Gastroesophageal sphincter (tissue), 4 donors: ENCODE measurements around the gene SEMA3F. TPM values are rescaled to one million over a fixed set of nuclear protein-coding genes. Genes with fewer than 3 reads are reported as not detected.

Source experiments
- ATAC-seq: fragments of 150-250 bp; one replicate; pipeline ENCODE4 v1.9.1; 2016; ENCODE audit warnings: mild to moderate bottlenecking, moderate library complexity
- H3K27ac ChIP-seq, 4 donors: fragments of 200-600 bp; sonication (generic) in 3 of 4; 1 replicate in 3 of 4; 2 replicates in 1 of 4; pipeline ENCODE4 v1.5.1; 2016 to 2019
- H3K27me3 ChIP-seq: fragments of 200-600 bp; sonication (generic); one replicate; pipeline ENCODE4 v1.5.1; 2019
- H3K36me3 ChIP-seq, 2 donors: fragments of 200-600 bp; sonication (generic); one replicate each; pipeline ENCODE4 v1.5.1; 2019; ENCODE audit warnings: control low read depth in 1 of 2
- H3K4me1 ChIP-seq, 3 donors: fragments of 200-600 bp; sonication (generic); 1 replicate in 2 of 3; 2 replicates in 1 of 3; pipeline ENCODE4 v1.5.1; 2016 to 2019; ENCODE audit warnings: control low read depth in 2 of 3
- H3K4me3 ChIP-seq, 2 donors: fragments of 200-600 bp; sonication (generic); one replicate each; pipeline ENCODE4 v1.5.1; 2019; ENCODE audit warnings: mild to moderate bottlenecking in 1 of 2, moderate library complexity in 1 of 2
- H3K9me3 ChIP-seq, 3 donors: fragments of 200-600 bp; sonication (generic); one replicate each; pipeline ENCODE4 v1.5.1; 2017 to 2019; ENCODE audit warnings: control low read depth in 2 of 3
- EP300 ChIP-seq: sonication (generic); formaldehyde crosslinking; IDR thresholded peaks from one replicate; pipeline ENCODE4 v1.6.1; 2017; ENCODE audit warnings: antibody characterized with exemption, mild to moderate bottlenecking
- POLR2A ChIP-seq, 2 donors: fragments of 450-650 bp; IDR thresholded peaks; one replicate each; pipeline ENCODE4 v1.6.1; 2017; ENCODE audit warnings: antibody characterized with exemption in 2 of 2, mild to moderate bottlenecking in 2 of 2, moderate library complexity in 1 of 2
- POLR2AphosphoS5 ChIP-seq: sonication (generic); formaldehyde crosslinking; IDR thresholded peaks from one replicate; pipeline ENCODE4 v1.6.1; 2017; ENCODE audit warnings: antibody characterized with exemption
- WGBS, 2 donors: methylation state at CpG; one replicate each; pipeline ENCODE4 v1.1.5; 2018; ENCODE audit warnings: low coverage in 1 of 2; 5-methylcytosine and 5-hydroxymethylcytosine counted together
- total RNA-seq, 4 donors: library from RNA; depleted of rRNA; stranded (reverse); fragments of >200 nt; gene quantifications; one replicate each; pipeline ENCODE4 v1.1.0, GENCODE V29; 2016
- TF ChIP-seq, protein P1 (sequence below), 4 experiments: fragments of 200-600 bp in 2 of 4; fragments of 450-650 bp in 2 of 4; sonication (generic) in 1 of 4; IDR thresholded peaks; one replicate each; pipeline ENCODE4 v1.5.1; 2017 to 2019; ENCODE audit warnings: antibody characterized with exemption in 4 of 4, mild to moderate bottlenecking in 2 of 4, moderate library complexity in 2 of 4

SEMA3F gene
- total RNA-seq, 4 donors from 2014 or later, result 6.7 to 33.5 (median 16.3) TPM

DNA sequence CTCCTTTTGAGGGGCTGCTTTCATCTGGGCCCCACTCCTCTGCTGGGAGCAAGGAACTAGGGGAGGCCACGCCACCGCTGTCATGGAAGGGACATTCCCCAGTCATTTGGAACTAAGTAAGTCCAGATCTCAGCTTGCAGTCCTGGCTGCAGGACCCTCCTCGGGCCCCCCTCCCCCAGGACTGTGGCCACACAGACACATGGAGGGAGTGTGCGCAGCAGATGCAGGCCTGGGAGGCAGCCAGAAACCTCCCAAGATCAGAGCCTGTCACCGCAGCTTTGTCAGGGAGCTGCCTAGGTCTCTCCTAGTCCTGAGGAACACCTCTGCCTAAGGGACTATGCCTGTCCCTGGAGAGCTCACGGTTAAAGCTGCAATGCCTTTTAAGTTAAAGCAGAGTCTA is 7.3 kb upstream of the SEMA3F start:
- Histone ChIP-seq H3K36me3 (no peaks in the 10 kb centered on the region), H3K4me3 (no peak overlapping the region), H3K27ac (no peak overlapping the region), H3K27me3 (no peaks in the 10 kb centered on the region), H3K4me1 (no peaks in the 10 kb centered on the region), H3K9me3 (no peaks in the 10 kb centered on the region)
- no CpG with 5 or more reads among the region's 6 CpGs for whole genome bisulfite sequencing, 2 donors
- no peak for ATAC-seq
- TF ChIP-seq, protein P1, sequence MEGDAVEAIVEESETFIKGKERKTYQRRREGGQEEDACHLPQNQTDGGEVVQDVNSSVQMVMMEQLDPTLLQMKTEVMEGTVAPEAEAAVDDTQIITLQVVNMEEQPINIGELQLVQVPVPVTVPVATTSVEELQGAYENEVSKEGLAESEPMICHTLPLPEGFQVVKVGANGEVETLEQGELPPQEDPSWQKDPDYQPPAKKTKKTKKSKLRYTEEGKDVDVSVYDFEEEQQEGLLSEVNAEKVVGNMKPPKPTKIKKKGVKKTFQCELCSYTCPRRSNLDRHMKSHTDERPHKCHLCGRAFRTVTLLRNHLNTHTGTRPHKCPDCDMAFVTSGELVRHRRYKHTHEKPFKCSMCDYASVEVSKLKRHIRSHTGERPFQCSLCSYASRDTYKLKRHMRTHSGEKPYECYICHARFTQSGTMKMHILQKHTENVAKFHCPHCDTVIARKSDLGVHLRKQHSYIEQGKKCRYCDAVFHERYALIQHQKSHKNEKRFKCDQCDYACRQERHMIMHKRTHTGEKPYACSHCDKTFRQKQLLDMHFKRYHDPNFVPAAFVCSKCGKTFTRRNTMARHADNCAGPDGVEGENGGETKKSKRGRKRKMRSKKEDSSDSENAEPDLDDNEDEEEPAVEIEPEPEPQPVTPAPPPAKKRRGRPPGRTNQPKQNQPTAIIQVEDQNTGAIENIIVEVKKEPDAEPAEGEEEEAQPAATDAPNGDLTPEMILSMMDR (IDR thresholded peaks at IDR 0.05), result no peak
- TF ChIP-seq EP300 (no peak), POLR2AphosphoS5 (no peak), POLR2A (IDR thresholded peaks at IDR 0.05) (no peak)

DNA sequence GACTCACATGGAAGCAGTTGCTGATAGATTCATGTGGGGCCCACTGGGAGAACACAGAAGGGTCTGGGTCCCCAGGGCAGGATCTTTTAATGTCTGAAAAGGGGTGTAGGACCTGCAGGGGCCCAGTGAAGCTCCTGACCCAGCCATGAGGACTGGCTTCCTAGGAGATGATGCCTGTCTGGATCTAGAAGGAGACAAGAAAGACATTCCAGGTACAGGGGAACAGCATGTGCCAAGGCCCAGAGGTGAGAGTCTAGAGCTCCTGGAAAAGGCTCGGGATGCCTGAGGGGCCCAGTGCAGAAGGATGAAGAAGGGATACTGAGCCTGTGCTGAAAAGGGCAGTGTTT is 4.7 kb upstream of the SEMA3F start:
- Histone ChIP-seq H3K4me1 (peaks cover 0 to 13% (median 5%) of the 10 kb centered on the region in 3 donors), H3K36me3 (no peaks in the 10 kb centered on the region), H3K9me3 (no peaks in the 10 kb centered on the region), H3K27me3 (no peaks in the 10 kb centered on the region), H3K4me3 (no peak overlapping the region), H3K27ac (no peak overlapping the region)
- ATAC-seq, result no peak
- 86 to 100% methylated on average over 1 of the region's 1 CpG for WGBS, 2 donors
- TF ChIP-seq, protein P1 (IDR thresholded peaks at IDR 0.05), result no peak
- TF ChIP-seq EP300 (no peak), POLR2AphosphoS5 (no peak), POLR2A (IDR thresholded peaks at IDR 0.05) (no peak)

DNA sequence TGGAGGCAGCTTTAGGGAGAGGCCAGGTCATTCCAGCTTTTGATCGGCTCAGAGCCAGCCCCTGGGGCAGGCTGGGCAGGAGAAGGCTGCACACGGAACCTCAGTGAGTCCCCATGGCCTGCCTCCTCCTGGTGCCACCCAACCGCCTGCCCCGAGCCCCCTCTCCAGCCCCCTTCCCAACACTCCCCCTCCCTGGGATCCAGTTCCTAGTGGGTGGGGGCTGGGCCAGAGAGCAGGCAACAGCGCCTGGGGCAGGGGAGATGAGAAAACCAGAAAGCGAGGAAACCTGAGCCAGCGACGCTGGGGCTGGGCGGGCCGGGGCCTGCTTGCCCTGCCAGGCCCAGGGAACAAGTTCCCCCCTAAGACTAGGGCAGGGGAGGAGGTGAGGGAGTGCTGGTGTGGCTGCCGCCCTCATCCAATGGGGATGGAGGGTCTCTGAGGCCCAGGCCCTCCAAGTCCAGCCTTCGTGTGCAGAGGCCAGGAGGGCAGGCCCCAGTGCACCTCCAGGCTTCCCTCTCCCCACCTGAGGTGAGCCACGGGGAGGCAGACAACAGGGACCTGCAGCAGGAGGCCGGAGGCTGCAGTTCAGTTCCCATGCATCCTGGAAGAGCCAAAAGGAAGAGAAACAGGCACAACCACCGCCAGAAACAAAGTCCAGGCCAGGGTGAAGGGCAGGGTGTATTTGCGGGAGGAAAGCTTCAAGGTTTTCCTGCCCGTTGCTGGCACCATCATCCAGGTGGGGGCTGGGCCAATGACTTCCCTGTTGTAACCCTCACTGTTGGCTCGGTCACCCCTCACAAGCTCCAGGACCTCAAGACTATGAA is 4.0 kb upstream of the SEMA3F start:
- Histone ChIP-seq H3K9me3 (no peaks in the 10 kb centered on the region), H3K36me3 (no peaks in the 10 kb centered on the region), H3K27ac (no peak overlapping the region), H3K4me1 (peaks cover 0 to 20% (median 12%) of the 10 kb centered on the region in 3 donors), H3K4me3 (no peak overlapping the region), H3K27me3 (peaks cover 4% of the 10 kb centered on the region)
- ATAC-seq, result no peak
- TF ChIP-seq POLR2A (IDR thresholded peaks at IDR 0.05) (no peak), POLR2AphosphoS5 (no peak), EP300 (no peak)
- TF ChIP-seq, protein P1 (IDR thresholded peaks at IDR 0.05), result no peak
- 82 to 100% methylated on average over 3 to 6 of the region's 18 CpGs for WGBS, 2 donors

DNA sequence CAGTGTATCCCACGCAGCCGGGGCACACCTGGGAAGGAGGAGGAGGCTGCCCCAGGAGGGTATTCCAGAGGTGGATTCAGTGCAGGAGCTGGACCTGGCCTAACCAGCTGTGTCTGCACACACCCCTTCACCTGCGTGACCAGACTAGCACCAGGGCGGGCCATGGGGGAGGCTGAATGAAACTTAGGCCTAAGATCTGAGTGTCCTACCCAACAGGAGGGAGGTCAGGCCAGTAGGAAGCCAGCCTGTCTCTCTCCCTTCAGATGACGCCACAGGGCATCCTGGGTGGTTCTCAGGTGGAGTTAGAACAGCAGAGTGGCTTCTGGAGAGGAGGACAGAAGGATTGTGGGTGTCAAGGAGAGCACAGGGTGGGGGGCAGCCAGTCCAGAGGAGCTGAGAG is 3.4 kb upstream of the SEMA3F start:
- WGBS, 2 donors, result 100% methylated on average over 1 of the region's 5 CpGs; no CpG with 5 or more reads in 1 of the 2 donors

More for the DNA sequence above, 3.4 kb upstream of the SEMA3F start:
- H3K27me3 ChIP-seq, result peaks cover 10% of the 10 kb centered on the region
- no peak for ATAC-seq
- H3K36me3 ChIP-seq, result no peaks in the 10 kb centered on the region
- TF ChIP-seq, protein P1 (IDR thresholded peaks at IDR 0.05), result no peak
- TF ChIP-seq EP300 (no peak), POLR2AphosphoS5 (no peak), POLR2A (IDR thresholded peaks at IDR 0.05) (no peak)
- no peak overlapping the region for H3K4me3 ChIP-seq
- H3K4me1 ChIP-seq, result peaks cover 0 to 26% (median 17%) of the 10 kb centered on the region in 3 donors
- no peak overlapping the region for H3K27ac ChIP-seq
- H3K9me3 ChIP-seq, result no peaks in the 10 kb centered on the region
